Peyer's patch (tissue), 4 donors: ENCODE data around the gene NAV3.

ENCODE experiments used
- CTCF ChIP-seq, 6 experiments: fragments of 450-650 bp in 4 of 6; fragments of 200-600 bp in 2 of 6; sonication (generic) in 1 of 6; IDR thresholded peaks; one replicate each; pipeline ENCODE4 v1.5.1; 2017 to 2019; ENCODE audit warnings: antibody characterized with exemption in 6 of 6, mild to moderate bottlenecking in 3 of 6, moderate library complexity in 1 of 6
- POLR2A ChIP-seq, 2 donors: fragments of 450-650 bp; IDR thresholded peaks; one replicate each; pipeline ENCODE4 v1.5.1; 2017; ENCODE audit warnings: antibody characterized with exemption in 2 of 2, mild to moderate bottlenecking in 2 of 2, moderate library complexity in 2 of 2

- TF ChIP-seq POLR2A (IDR thresholded peaks at IDR 0.05) (no peak), CTCF (IDR thresholded peaks at IDR 0.05) (no peak)
These were observed 346.6 kb downstream of the NAV3 start for GRCh38 chr12:78177298-78177697.
